ENCODE measurements around the gene ITM2B.

- TF ChIP-seq CTCF (IDR thresholded peaks at IDR 0.05) (no peak), EP300 (IDR thresholded peaks at IDR 0.05) (no peak), POLR2A (IDR thresholded peaks at IDR 0.05) (no peak)
Measured at GRCh38 chr13:48255090-48255489, 22.1 kb downstream of the ITM2B start.

Data from tibial nerve (tissue), 4 donors.